ENCODE results near the gene KIF16B.

GRCh38 chr20:16378122-16378521 is 195.1 kb downstream of the KIF16B start:
- TF ChIP-seq CTCF (IDR thresholded peaks at IDR 0.05) (no peak), POLR2A (IDR thresholded peaks at IDR 0.05) (no peak)
